IMR-90 (cell line): ENCODE data around the gene KATNA1. TPM values are rescaled to one million over a fixed set of nuclear protein-coding genes. Genes with fewer than 3 reads are reported as not detected.

Source experiments
- ATAC-seq: fragments of 200-7000 bp; cut with Tn5 transposase; 2 replicates; pipeline ENCODE4 v1.9.1; 2020; ENCODE audit warnings: low read depth, mild to moderate bottlenecking, moderate library complexity
- BruUV-seq: library from RNA; stranded (reverse); fragments of 400-500 nt; replicated peaks from 2 replicates; lab custom pipeline; 2021; lab: Mats Ljungman, UMichigan
- CTCF ChIA-PET: fragments of 300-600 bp; formaldehyde crosslinking; extraction: SDS; loops from one replicate; lab custom pipeline; 2021; ENCODE audit warnings: antibody characterized with exemption; lab: Yijun Ruan, JAX
- POLR2A ChIA-PET: fragments of 300-600 bp; sonication (Branson Sonifier 250); formaldehyde crosslinking; loops from one replicate; lab custom pipeline; 2022; ENCODE audit warnings: antibody characterized with exemption; ENCODE audit not compliant: unreplicated experiment; lab: Charles Lee
- DNase-seq: peaks from one replicate; pipeline ENCODE4 v3.0.0; 2013
- H2AFZ ChIP-seq: replicated peaks from 2 replicates; pipeline ENCODE3; 2013; ENCODE audit warnings: low read length, mild to moderate bottlenecking; ENCODE audit not compliant: poor library complexity
- H2AK5ac ChIP-seq: 2 replicates; pipeline ENCODE4 v1.6.1; 2013; ENCODE audit warnings: low read depth, low read length, inconsistent platforms
- H2AK9ac ChIP-seq: replicated peaks from 2 replicates; pipeline ENCODE3; 2013; ENCODE audit warnings: mild to moderate bottlenecking, low read depth, low read length, moderate library complexity; ENCODE audit not compliant: poor library complexity
- H2BK120ac ChIP-seq: 2 replicates; pipeline ENCODE4 v1.6.1; 2013; ENCODE audit warnings: low read depth, low read length, inconsistent platforms
- H2BK15ac ChIP-seq: 3 replicates; pipeline ENCODE4 v1.6.1; 2013; ENCODE audit warnings: low read depth, low read length, inconsistent platforms
- H2BK20ac ChIP-seq: 2 replicates; pipeline ENCODE4 v1.6.1; 2013; ENCODE audit warnings: low read depth, mild to moderate bottlenecking, inconsistent platforms, low read length, moderate library complexity
- H2BK5ac ChIP-seq: 2 replicates; pipeline ENCODE4 v1.6.1; 2013; ENCODE audit warnings: mild to moderate bottlenecking, low read depth, low read length, inconsistent platforms; ENCODE audit not compliant: poor library complexity, severe bottlenecking
- H3K14ac ChIP-seq: replicated peaks from 2 replicates; pipeline ENCODE4 v1.6.1; 2013; ENCODE audit warnings: low read depth, low read length, inconsistent platforms
- H3K18ac ChIP-seq: 2 replicates; pipeline ENCODE4 v1.6.1; 2013; ENCODE audit warnings: low read depth, low read length, control low read depth
- H3K23ac ChIP-seq: 2 replicates; pipeline ENCODE4 v1.6.1; 2013; ENCODE audit warnings: low read depth, low read length, inconsistent platforms
- H3K27ac ChIP-seq: 2 replicates; pipeline ENCODE4 v1.5.1; 2013; ENCODE audit warnings: mild to moderate bottlenecking, control low read depth, low read length; ENCODE audit not compliant: insufficient read depth
- H3K27me3 ChIP-seq: 2 replicates; pipeline ENCODE4 v1.6.1; 2013; ENCODE audit warnings: low read length; ENCODE audit not compliant: control insufficient read depth, insufficient read depth
- H3K36me3 ChIP-seq: 2 replicates; pipeline ENCODE4 v1.6.1; 2013; ENCODE audit warnings: low read length, mixed read lengths; ENCODE audit not compliant: control insufficient read depth, insufficient read depth
- H3K4ac ChIP-seq: 2 replicates; pipeline ENCODE4 v1.6.1; 2013; ENCODE audit warnings: low read depth, low read length, inconsistent platforms
- H3K4me1 ChIP-seq: 2 replicates; pipeline ENCODE4 v1.6.1; 2013; ENCODE audit warnings: low read length, mixed read lengths; ENCODE audit not compliant: control insufficient read depth, insufficient read depth
- H3K4me2 ChIP-seq: 2 replicates; pipeline ENCODE4 v1.6.1; 2013; ENCODE audit warnings: low read depth, mild to moderate bottlenecking, control low read depth, low read length, moderate library complexity
- H3K4me3 ChIP-seq: 2 replicates; pipeline ENCODE4 v1.5.1; 2013; ENCODE audit warnings: low read depth, mild to moderate bottlenecking, control low read depth, low read length, moderate library complexity; ENCODE audit not compliant: insufficient read depth
- H3K56ac ChIP-seq: 2 replicates; pipeline ENCODE4 v1.6.1; 2013; ENCODE audit warnings: low read length, inconsistent platforms; ENCODE audit not compliant: insufficient read depth; ENCODE audit errors: extremely low read depth
- H3K79me1 ChIP-seq, 2 experiments: 2 replicates each; pipeline ENCODE4 v1.6.1; 2013; ENCODE audit warnings: low read length in 2 of 2, inconsistent platforms in 1 of 2, low read depth in 1 of 2
- H3K9ac ChIP-seq: 2 replicates; pipeline ENCODE4 v1.6.1; 2013; ENCODE audit warnings: low read depth, low read length, control low read depth
- H3K9me1 ChIP-seq: 2 replicates; pipeline ENCODE4 v1.6.1; 2013; ENCODE audit warnings: low read length, inconsistent platforms; ENCODE audit not compliant: insufficient read depth
- H3K9me3 ChIP-seq: 2 replicates; pipeline ENCODE4 v1.6.1; 2013; ENCODE audit warnings: low read length; ENCODE audit not compliant: control insufficient read depth, insufficient read depth
- H4K20me1 ChIP-seq: 2 replicates; pipeline ENCODE4 v1.6.1; 2013; ENCODE audit warnings: low read length, inconsistent platforms; ENCODE audit not compliant: insufficient read depth
- H4K5ac ChIP-seq: 2 replicates; pipeline ENCODE4 v1.6.1; 2013; ENCODE audit warnings: mild to moderate bottlenecking, low read depth, low read length, control low read depth
- H4K8ac ChIP-seq, 2 experiments: 2 replicates each; pipeline ENCODE4 v1.6.1; 2013; ENCODE audit warnings: low read depth in 2 of 2, low read length in 2 of 2, control low read depth in 1 of 2, inconsistent platforms in 1 of 2
- H4K91ac ChIP-seq: 2 replicates; pipeline ENCODE4 v1.6.1; 2013; ENCODE audit warnings: low read depth, low read length, inconsistent platforms; ENCODE audit not compliant: insufficient read depth
- CTCF ChIP-seq: conservative IDR thresholded peaks from 2 replicates; pipeline ENCODE4 v1.5.1; 2012; ENCODE audit warnings: mild to moderate bottlenecking, low read depth, low read length, improper control_type of control experiment
- FOS ChIP-seq: fragments of 150-350 bp; IDR thresholded peaks from 2 replicates; pipeline ENCODE4 v1.6.1; 2016; ENCODE audit warnings: low read depth, low read length
- WGBS, 2 experiments: methylation state at CpG; one replicate each; pipeline versions ENCODE4 v1.1.5 to v1.1.7; 2013; ENCODE audit warnings: missing lambda C conversion rate in 2 of 2; ENCODE audit not compliant: insufficient read length in 1 of 2; ENCODE audit errors: extremely low coverage in 2 of 2; 5-methylcytosine and 5-hydroxymethylcytosine counted together
- dilution Hi-C: fragments of 300-500 bp; cut with HindIII; formaldehyde crosslinking; loops from one replicate; pipeline ENCODE4 v1.14.3; 2018; ENCODE audit warnings: low sequenced_read_pairs; ENCODE audit not compliant: unreplicated experiment
- in situ Hi-C: fragments of 300-500 bp; cut with MboI; formaldehyde crosslinking; loops from 3 replicates; pipeline ENCODE4 v1.14.3; 2019; ENCODE audit warnings: low sequenced_read_pairs, inconsistent platforms, mixed read lengths
- intact Hi-C: fragments of 100-400 bp; cut with micrococcal nuclease; formaldehyde crosslinking; loops from 2 replicates; pipeline ENCODE4 v1.10.0; 2022
- polyA plus RNA-seq, 3 experiments: library from polyadenylated mRNA; depleted of rRNA; stranded (reverse); fragments of >200 nt; gene quantifications; 2 replicates each; pipeline ENCODE4 v1.2.3, GENCODE V29; 2012; ENCODE audit warnings: low replicate concordance in 1 of 3
- total RNA-seq: library from RNA; depleted of rRNA; stranded (reverse); fragments of >200 nt; gene quantifications from 2 replicates; pipeline ENCODE4 v1.2.3, GENCODE V29; 2012

The KATNA1 gene
- total and polyA plus RNA-seq, 2 of the 4 experiments (the other 2 are of a cell fraction), result 15.3 to 24.6 TPM

- H3K4me1 ChIP-seq, result no peaks in the 10 kb centered on the region
- H3K14ac ChIP-seq, result no peak overlapping the region
- no peaks in the 10 kb centered on the region for H3K9me3 ChIP-seq
- no peak overlapping the region for H2AK5ac ChIP-seq
- peaks cover 2% of the 10 kb centered on the region; the same call in 1 of the 2 replicates for H3K9me1 ChIP-seq
- H3K56ac ChIP-seq, result no peak overlapping the region
- H2BK5ac ChIP-seq, result peak overlapping the region; percentile 45
- H2AFZ ChIP-seq, result no peak overlapping the region
- H2BK15ac ChIP-seq, result no peak overlapping the region
- BruUV-seq, result no TSS peak
- ChIA-PET POLR2A (no interaction called here), CTCF (no interaction called here)
- no peak overlapping the region for H2BK120ac ChIP-seq
- no peak for TF ChIP-seq CTCF
- TF ChIP-seq FOS, result peak; percentile 36; the same call in 1 of the 2 replicates
- no CpG with 5 or more reads among the region's 2 CpGs for WGBS, 2 experiments
- H3K4me2 ChIP-seq, result no peak overlapping the region
- ATAC-seq (peak; percentile 81), DNase-seq (peak; percentile 63)
- no peak overlapping the region for H3K4ac ChIP-seq
- H3K4me3 ChIP-seq, result no peak overlapping the region
- H2BK20ac ChIP-seq, result no peak overlapping the region
- H3K23ac ChIP-seq, result no peak overlapping the region
- H4K91ac ChIP-seq, result no peak overlapping the region
- no peak overlapping the region for H4K5ac ChIP-seq
- H2AK9ac ChIP-seq, result no peak overlapping the region
- H3K18ac ChIP-seq, result no peak overlapping the region
- intact Hi-C loops (no loop called here), in situ Hi-C loops (no loop called here), dilution Hi-C loops (no loop called here)
- no peak overlapping the region for H4K8ac ChIP-seq
- peaks cover 13 to 26% of the 10 kb centered on the region in 2 experiments for H3K79me1 ChIP-seq
- no peaks in the 10 kb centered on the region for H3K27me3 ChIP-seq
- H3K27ac ChIP-seq, result no peak overlapping the region
- no peak overlapping the region for H3K9ac ChIP-seq
- H4K20me1 ChIP-seq, result no peaks in the 10 kb centered on the region
- H3K36me3 ChIP-seq, result peaks cover 4% of the 10 kb centered on the region
Observed at GRCh38 chr6:149636124-149636523, 12.4 kb downstream of the KATNA1 start.
